Hypothalamus (tissue), 51 donors: Measurements from ENCODE around the gene SHISA4.
A peak's percentile ranks its signal among the peaks of the same experiment; 100 is the strongest.

Experiments
- DNase-seq, 51 donors: peaks; one replicate each; lab custom pipeline; 2025; lab: John Stamatoyannopoulos, UW

Gene SHISA4

DNA sequence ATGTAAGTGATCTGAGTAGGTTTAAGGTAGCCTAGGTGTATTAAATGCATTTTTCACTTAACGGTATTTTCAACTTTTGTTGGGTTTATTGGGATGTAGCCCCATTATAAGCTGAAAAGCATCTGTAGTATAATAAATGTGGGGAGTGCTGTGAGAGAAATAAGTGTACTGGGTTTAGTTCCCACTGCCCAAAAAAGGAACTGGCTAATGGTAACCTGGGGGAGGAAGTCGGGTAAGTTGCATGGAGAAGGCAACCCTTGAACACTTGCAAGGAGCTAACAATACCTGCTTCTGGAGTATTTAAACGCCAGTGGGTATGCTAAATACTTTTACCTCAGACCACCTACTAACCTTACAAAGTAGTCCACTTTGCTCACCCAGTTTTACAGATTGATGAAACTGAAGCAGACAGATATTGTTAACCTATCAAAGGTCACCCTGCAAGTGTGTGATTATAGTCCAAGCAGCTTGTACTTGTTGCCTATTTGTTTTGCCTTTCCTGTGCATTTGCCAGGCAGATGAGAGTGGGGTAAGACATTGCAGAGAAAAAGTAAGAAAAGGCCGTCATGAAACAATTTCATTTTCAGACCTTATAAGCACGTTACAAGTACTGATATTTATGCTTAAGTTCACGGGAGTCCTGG, 7.6 kb upstream of the SHISA4 start:
- no peak for DNase-seq

DNA sequence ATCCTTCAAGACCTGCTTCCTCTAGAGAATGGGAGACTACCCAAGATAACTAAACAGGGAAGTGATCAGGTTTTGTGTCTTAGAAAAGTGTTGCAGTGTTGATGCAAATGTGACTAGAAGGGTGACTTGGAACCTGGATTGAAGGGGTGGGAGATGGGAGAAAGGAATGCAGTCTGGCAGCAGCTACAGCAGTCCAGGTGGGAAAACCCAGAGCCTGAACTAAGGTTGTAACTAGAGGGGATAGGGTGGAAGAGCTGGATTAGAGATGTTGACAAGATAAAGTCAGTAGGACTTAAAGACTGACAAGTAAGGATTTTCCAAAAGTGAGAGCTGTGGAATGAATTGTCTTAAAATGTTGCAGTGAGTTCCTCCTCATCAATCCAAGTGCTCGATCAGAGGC, 7.1 kb upstream of the SHISA4 start:
- DNase-seq, result no peak

DNA sequence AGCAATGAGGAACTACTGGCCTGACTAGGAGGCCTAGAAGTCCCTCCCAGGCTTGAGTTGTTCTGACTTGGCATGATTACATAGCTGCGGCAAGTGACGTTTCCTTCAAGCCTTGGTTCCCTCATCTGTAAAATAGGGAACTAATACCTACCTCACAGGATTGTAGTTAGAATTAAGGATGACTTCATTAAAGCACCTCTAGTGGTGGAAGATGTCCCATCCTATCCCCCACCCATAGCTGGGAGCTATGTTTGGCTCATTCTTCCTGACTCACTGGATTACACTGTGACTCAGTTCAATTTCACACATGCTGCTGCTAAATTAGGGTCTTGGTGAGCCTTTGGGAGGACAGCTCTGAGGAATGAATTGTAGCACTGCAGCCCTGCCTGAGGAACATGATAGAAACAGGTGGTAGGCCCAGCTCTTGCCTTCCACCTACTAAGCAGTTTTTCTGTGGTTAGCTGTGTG, 6.0 kb upstream of the SHISA4 start:
- peak in 3 of 51 donors; percentile 37 to 45 (median 40) for DNase-seq

DNA sequence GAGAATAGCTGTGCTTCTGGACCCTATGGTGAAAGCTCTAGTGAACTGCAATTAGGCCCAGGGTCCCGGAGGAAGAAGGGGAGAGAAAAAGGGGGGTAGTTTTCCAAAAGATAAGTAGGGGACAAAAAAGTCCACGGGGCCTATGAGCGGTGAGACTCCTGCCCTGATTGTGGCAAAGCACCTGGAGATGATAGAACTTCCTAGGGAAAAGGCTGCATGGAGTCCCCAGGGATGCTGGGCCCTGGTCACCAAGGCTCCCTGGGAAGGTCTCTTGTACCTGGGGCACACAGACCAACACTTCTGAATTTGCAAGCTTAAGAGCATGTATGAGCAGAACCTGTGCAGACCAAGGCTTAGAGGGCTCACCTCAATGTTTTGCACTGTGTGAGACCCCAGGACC, 5.4 kb upstream of the SHISA4 start:
- no peak for DNase-seq

DNA sequence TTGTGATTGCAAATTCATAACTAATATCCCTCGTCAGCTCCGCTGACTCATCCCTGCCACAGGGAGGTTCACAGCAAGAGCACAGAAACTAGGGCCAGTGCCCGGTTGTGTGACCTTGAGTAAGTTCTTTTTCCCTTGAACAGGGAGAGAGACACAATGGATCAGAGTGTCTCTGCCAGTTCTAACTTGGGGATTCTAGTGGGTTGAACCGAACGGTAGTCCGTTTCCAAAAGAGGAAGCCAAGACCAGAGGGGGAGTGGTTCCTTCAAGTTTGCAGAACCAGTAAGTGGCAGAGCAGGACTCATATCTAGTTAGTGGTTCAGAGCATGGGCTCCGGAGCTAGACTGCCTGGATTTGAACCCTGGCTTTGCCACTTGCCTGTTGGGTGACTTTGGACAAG, 4.9 kb upstream of the SHISA4 start:
- peak in 3 of 51 donors; percentile 19 to 42 (median 37) for DNase-seq

DNA sequence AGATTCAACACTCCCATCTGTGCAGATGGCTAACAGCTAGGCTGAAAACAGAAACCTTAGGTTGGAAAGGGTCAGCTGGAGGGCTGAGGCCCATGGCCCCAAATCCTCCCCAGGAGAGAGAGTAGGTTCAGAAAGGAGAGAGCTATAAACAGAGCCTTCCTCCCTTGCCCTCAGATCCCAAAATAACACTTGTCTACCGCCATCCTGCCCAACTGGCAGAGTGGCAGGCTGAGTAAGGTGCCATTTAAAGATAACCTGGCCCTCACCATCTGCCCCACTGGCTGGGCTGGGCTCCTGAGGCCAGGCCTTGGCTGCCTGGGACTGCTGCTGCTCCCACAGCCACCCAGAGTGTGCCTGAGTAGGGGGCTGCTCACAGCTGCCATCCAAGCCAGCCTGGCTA, 4.3 kb upstream of the SHISA4 start:
- DNase-seq, result no peak

DNA sequence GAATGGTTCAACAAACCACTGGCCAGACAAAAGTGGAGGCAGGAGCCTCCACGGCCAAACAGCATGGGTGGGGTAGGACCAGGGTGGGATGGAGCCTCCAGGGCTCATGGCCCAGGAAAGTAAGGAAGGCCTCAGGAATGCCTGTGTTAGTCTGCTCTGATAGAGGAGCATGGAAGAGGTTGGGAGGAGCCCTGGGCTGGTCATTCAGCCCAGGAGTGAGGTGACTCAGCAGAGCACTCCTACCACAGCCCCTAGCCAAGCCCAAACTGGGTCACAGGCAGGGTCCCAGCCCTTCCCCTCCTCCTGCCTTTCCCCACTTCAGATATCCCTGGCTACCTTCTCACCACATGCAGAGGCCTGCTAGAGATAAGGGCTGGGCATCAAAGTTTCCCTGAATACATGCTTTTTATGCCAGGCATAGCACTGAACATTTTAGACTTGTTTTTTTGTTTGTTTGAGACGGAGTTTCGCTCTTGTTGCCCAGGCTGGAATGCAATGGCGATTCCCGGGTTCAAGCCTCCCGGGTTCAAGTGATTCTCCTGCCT, 3.1 kb upstream of the SHISA4 start:
- no peak for DNase-seq

DNA sequence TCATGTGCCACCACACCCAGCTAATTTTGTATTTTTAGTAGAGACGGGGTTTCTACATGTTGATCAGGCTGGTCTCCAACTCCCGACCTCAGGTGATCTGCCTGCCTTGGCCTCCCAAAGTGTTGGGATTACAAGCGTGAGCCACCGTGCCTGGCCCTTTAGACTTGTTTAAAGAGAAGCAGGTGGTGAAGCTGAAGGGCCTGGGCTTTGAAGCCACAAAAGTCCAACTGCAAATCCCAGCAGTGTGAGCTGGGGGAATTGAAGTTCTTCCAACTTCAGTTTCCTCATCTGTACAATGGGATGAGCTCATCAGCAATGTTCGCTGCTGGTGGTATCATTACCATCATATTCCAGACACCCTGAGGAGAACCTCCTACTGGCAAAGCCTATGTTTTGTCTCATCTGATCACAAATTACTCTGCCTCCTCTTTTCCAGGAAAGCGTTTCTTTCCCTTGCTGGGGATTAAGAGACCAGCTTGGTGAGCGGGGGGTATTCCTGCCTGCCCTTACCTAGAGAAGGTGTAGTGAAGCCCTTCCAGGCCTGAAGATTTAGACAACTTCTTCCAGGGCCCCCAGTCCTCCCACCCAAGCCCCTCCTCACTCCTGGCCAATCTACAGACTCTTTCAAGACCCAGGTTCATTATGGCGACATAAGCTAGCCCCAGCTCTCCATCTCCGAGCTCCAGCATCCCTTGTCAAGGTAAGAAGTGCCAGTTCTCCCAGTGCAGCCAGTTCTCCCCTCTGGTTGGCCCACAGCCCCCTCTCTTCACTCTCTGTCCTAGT, 2.4 kb upstream of the SHISA4 start:
- DNase-seq, result no peak

DNA sequence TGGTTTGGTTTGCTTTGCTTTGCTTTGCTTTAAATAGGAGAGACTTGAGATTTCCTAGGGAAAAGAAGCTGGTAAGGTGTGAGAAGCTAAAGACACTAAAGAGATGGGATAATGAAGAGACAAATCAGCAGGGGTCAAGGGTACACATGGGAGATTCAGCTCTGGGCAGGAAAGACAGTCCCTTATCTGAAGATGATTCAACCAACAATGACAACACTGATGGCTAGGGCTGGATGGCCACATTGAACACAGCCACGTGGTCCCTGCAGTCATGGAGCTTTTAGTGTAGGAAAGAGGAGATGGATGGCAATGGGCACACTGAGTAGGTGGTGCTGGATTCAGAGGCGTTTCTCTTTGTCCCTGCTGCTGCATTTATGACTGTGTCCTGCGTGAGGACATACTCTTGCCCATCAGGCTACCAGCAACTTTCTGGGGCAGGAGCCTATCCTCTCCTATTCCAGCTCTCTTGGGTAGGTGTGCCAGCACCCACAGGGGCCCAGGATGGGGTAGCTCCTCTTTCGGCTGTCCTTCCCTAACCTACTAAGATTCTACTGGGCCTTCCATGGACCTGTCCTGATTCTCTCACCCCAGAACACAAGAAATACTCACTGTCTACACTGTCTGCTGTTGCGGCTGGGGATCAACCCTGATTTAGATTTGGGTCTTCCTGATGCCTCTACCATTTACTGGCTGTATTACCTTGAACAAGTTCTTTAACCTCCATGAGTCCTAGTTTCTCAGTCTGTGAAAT, 1.4 kb upstream of the SHISA4 start:
- peak in 7 of 51 donors; percentile 24 to 56 (median 33) for DNase-seq

DNA sequence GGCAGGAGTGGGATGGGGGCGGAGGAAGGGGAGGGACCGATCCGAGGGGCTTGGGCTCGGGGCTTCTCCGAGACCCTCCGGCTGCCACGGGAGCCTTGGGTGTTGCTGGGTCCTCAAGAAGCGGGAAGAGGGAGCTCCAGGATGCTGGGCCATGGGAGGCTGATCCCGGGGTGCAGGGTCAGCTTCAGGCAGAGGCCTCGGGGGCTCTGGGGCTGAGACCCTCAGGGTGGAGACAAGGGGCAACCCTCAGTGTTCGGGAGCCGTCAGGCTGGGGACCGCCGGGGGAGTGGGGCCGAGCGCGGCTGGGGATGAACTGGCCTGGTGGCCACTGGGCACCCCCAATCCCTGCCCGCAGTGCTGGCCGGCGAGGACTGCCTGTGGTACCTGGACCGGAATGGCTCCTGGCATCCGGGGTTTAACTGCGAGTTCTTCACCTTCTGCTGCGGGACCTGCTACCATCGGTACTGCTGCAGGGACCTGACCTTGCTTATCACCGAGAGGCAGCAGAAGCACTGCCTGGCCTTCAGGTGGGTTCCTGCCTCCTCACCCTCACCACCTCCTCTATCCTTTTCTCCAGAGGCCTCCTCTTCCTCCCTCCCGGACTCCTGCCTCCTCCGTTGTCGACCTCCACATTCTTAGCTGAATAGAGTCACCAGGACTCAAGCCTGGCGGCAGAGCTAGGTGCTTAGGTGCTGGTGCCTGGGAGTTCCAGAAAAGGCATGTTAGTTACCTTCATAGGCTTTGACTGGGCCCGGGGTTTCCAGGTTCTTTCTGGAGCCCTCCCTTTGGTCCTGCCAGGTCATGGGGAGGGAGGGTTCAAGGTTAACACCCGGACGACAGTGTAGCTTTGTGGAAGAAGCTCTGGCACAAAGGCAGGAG, 631 bp downstream of the SHISA4 start:
- DNase-seq, result peak in 4 of 51 donors; percentile 19 to 57 (median 50)

DNA sequence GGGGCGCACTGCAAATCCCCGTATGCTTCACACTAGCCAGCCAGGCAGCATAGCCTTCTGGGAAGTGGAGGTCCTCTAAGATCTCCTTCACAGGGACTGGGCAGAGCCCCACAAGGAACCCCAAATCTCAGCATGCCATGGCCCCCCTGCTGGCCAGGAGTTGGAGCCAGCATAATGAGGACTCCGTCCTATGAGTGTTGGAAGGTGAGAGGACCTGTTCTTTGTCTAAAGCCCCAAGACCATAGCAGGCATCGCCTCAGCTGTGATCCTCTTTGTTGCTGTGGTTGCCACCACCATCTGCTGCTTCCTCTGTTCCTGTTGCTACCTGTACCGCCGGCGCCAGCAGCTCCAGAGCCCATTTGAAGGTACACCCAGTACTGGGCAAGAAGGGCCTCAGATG, 1.5 kb downstream of the SHISA4 start:
- DNase-seq, result no peak

DNA sequence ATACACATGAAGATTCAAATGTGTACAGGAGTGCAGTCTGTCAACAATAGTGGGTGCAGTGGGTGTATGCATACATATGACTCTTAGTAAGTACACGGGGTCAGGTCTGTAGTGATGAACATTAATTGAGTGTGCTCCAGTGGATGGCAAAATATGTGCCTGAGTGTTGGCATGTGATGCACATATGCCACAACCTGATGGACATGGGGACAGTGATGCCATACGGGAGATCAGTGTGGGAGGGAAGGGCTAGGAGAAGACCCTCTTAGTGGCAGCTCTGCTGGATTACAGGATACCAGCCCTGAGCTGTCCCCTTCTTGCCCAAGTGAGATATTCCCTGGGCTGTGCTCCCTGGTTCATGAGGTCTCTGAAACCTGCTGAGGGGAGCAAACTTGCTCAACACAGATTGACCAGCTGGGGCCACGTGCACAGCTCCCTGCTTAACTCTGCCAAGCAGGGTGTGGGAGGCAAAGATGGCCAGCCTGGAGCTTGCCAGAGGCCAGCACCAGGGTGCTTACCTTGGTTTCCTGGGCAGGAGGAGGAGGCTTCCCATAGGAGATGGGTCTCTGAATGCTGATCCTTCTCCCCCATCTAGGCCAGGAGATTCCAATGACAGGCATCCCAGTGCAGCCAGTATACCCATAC, 2.2 kb downstream of the SHISA4 start:
- DNase-seq, result no peak

DNA sequence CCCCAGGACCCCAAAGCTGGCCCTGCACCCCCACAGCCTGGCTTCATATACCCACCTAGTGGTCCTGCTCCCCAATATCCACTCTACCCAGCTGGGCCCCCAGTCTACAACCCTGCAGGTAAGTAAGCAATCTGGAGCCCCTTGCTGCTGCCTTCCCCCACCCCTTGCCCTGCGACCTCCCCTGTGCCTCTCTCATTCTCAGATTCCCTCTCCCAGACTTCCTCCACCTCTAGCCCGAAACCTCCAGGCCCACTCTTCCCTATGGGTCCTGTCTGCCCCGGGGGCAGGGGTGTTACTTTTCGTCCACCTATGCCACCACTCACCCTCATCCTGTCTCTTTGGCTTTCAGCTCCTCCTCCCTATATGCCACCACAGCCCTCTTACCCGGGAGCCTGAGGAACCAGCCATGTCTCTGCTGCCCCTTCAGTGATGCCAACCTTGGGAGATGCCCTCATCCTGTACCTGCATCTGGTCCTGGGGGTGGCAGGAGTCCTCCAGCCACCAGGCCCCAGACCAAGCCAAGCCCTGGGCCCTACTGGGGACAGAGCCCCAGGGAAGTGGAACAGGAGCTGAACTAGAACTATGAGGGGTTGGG, 2.9 kb downstream of the SHISA4 start:
- no peak for DNase-seq

DNA sequence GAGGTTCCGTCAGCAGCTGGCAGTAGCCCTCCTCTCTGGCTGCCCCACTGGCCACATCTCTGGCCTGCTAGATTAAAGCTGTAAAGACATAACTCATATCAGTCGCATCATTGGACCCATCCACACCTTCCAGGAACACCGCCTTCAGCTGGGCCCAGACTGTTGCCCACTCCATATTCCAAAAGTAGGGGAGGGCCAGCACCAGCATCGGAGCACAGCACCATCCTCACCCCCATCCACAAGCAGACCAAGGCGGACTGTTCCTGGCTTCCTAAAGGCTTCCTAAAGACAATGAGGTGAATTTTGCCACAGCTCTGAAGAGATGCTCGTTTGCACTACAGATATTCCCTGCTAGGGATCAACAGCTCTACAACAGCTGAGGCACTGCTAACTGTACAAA, 3.5 kb downstream of the SHISA4 start:
- no peak for DNase-seq

DNA sequence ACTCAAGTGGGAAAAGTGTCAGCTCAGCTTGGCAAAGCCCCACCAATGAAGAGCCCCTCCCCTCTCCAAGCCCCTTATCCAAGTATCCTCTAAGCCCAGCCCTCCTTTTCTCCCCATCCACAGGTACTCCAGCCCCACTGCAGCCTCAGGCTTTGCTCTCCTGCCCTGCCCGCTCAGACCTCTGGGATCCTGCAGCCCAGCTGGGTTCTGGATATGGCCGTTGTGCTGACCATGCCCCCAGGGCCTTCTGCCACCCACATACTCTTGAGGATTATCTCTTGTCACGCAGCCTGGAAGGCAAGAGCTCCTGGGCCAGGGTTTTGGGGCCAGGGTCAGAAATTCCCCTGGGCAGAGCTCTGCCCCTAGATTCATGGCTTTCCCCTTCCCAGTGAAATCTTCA, 4.7 kb downstream of the SHISA4 start:
- DNase-seq, result no peak

DNA sequence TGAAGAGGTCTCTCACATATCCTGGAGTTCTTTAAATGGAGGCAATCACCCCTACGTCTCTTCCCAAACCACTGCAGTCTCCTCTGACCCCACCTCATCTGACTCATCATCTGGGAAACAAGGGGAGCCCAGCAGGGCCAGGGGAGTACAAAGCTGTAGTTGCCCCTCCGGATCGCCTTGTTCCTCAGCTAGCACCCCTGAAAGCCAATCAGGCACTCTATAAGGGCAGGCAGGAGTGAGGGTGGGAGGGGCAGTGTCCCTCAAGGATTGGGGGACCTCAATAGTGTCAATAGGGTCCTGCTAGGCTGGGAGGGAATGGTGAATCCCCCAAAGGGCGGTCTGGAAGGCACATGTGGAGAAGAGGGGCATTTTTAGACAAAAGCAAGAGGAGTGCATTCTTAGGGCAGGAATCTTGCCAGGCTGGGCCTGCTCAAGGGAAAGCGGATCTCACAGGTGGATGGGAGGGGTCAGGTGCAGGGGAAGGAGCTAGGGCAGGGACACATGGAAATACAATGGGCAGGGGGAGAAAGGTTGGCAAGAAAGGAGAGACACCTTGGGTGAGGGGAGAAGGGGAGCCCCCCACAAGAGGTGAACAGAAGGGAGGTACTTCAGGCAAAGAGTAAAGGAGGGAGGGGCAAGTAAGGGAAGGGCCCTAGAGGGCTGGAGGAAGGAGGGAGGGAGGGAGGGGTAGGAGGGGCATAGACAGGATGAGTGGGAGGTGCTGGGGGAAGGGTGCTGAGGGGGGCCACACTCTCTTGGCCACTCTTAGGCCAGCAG, 5.8 kb downstream of the SHISA4 start:
- no peak for DNase-seq

DNA sequence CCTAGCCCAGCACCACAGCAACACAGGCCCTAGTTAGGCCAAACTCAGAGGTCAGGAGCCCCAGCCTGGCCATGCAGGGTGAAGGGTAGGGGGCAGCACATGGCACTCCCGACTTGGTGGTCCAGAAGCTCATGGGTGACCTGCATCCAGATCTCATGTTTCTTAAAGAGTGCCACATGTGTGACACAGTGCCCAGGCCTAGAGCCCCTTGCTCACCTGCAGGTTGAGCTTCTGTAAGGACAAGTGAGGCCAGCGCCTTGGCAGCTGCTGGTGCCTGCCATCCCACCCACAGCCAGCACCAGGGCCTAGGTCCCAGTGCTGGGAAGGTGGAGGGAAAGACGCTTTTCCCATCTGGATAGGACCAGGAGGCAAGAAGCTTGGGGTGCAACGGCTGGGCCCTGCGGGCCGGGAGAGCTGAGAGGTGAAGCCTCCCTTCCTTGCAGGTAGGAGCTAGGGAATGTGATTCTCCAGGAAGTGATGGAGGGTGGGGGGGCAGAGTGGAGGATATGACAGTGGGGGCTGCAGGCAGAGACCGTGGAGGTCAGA, 6.5 kb downstream of the SHISA4 start:
- DNase-seq, result no peak
